ENCODE results near the gene CFD.

GRCh38 chr19:852136-853013 is 7.1 kb upstream of the CFD start, which contains the start of gene ELANE:
- TF ChIP-seq CTCF (conservative IDR thresholded peaks at IDR 0.05) (no peak), EZH2 (IDR thresholded peaks at IDR 0.05; ENCODE audit: low read depth) (no peak)
